GM12874 (cell line): ENCODE measurements around the gene MYRFL.

ENCODE experiments used
- CTCF ChIP-seq: IDR thresholded peaks from 2 replicates; pipeline ENCODE4 v1.5.1; 2011; ENCODE audit warnings: low read depth, mild to moderate bottlenecking, control low read depth, low read length, moderate library complexity; ENCODE audit not compliant: insufficient read depth

The MYRFL gene

DNA sequence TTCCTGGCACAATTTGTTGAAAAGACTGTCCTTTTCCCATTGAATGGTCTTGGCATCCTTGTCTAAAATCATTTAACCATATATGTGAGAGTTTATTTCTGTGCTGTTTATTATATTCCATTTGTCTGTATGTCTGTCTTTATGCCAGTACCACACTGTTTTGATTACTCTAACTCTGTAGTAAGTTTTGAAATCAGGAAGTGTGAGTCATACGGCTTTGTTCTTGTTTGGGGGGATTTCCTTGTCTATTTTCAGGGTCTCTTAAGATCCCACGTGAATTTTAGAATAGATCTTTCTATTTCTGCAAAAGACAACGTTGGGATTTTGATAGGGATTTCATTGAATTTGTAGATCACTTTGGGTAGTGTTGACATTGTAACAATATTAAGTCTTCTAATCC, 88.5 kb downstream of the MYRFL start:
- TF ChIP-seq CTCF, result no peak

GRCh38 chr12:69915964-69916363, 90.9 kb downstream of the MYRFL start:
- no peak for TF ChIP-seq CTCF

DNA sequence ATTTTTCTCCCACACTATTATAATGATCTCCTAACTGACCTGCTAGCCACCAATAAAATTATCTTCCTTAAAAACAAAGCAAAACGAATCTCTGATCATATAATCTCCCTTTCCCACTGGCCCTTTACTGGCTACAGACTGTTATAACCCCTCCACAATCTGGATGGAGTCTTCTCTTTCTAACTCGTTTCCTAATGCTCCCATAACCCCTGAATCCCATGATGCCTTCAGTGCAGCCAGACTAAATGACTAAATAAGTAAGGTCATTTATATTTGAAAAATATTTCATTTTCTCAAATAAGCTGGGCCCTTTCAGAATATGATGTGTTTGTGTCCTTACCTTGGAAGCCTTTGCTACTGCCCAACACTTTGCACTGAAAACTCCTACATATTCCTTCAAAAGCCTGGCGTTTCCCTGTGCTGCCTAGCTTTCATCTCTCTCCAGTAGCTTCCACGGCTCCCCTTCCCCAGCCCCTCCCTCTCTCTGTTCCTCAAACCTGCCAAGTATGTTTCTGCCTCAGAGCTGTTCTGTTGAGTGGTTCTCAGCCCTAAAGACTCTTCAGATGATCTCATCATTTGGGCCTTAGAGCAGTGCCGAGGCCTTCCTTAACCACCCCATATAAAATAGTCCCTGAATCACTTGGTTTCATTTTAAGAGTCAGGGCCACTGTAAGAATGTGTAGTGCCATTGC, 91.7 kb downstream of the MYRFL start:
- no peak for TF ChIP-seq CTCF

- no peak for TF ChIP-seq CTCF
Observed at GRCh38 chr12:69918287-69918686, 93.3 kb downstream of the MYRFL start.

DNA sequence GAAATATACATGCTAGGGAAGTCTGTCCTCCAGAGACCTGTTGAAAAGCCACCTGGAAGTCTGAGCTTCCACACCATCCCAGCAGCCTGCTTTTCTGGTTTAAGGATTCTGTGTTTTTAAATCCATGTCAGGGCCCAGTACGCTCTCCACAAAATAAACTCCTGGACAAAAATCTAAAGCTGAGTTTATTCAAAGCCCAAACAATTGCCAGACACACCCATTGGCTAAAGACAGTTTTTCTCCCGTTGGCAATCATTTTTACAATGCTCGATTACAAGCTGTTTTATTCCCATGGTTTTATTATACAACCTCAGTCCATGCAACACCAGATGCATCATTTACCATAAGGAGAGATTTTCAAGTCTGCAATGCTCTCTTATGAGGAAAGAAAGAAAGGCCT, 94.5 kb downstream of the MYRFL start:
- no peak for TF ChIP-seq CTCF

- TF ChIP-seq CTCF, result no peak
Observed at GRCh38 chr12:69921831-69922230, 96.8 kb downstream of the MYRFL start.

DNA sequence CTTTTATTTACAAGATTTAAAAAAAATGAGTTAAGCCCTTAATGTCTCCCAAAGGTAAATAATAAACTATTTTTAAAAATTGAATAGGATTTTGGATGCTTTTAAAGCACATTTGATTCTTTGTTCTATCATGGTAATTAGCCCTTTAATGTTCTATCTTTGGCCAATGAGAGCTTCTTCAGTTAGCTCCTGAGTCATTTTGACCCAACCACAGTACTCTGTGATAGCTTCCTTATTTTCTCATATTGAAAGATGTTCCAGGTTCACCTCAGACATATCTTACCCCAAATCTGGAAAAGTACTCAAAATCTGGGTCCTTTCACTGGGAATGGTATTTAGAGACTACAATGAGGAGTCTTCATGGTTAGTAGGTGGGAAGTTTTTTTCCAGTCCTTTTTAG, 98.0 kb downstream of the MYRFL start:
- TF ChIP-seq CTCF, result no peak
